Measurements from ENCODE around the gene RGMA.

Gene RGMA

DNA sequence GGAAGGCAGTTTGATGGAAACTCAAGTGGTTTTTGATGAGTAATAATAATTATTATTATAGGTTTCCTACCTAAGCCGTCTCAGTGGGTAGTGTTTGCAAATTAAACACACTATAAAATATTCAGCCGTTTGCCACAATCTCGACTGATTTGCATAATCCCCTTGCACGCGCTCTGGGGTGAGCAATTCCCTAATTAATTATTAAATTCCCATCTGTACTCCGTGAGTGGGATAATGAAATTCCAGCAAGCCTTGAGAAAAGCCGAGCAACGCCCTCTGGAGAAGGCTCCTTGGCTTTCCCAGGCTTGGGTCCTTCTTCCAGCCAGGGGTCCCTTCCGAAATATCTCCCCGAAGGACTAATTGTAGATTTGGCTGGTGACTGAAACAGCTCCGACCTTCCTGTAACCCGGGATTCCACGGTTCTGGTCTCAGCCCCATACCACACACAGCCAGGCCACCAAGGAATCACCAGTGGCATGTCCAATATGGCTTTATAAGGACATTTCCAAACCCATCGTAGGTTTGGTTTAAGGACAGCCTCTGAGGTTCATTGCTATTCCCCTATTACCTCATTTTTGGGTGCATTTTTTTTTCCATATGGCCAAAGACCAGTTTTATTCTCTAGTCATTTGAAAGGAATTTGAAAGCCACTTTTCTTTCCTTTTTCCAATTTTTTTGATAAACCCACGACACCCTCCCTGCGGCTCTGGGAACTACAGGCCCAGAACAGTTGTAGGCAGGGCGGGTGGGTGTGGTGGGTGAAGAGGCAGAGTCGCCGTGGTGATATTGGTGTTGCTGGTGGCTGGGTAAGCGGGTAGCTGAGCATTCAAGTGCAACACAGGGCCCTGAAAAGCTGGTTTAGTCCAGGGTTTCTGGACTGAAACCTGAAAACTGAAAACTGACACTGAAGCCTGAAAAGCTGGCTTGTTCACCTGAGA, 33.2 kb upstream of the RGMA start:
- no peaks in the 10 kb centered on the region for H3K27me3 ChIP-seq (ENCODE audit: insufficient read depth, low read length)

DNA sequence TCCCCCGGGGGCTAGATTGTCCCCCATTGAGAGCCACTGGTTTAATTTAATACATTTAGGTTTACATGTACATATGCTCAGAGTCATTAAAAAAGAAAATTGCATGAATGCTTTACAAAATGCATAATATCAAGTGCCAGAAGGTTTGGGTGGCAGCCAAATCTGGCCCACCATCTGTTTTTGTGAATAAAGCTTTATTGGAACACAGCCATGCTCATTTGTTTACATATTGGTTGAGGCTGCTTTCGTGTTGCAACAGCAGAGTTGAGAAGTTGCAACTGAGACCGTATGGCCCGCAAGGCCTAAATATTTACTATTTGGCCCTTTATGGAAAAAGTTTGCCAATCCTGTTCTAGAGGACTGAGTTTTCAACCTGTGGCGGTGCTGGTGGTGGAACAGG, 32.1 kb upstream of the RGMA start:
- H3K4me3 ChIP-seq (ENCODE audit: low read depth, low read length), result no peak overlapping the region
- no peaks in the 10 kb centered on the region for H3K4me1 ChIP-seq (ENCODE audit: control insufficient read depth, insufficient read depth, low read length, unreplicated experiment)
- H3K27ac ChIP-seq (ENCODE audit: low read depth, low read length), result no peak overlapping the region
- H3K36me3 ChIP-seq (ENCODE audit: insufficient read depth, low read length), result no peaks in the 10 kb centered on the region
- no peak overlapping the region for H2AFZ ChIP-seq (ENCODE audit: low read length, unreplicated experiment)
- H3K79me2 ChIP-seq (ENCODE audit: control insufficient read depth, insufficient read depth, low read length, unreplicated experiment), result no peaks in the 10 kb centered on the region
- no peaks in the 10 kb centered on the region for H3K27me3 ChIP-seq (ENCODE audit: insufficient read depth, low read length)

More for the DNA sequence above, 33.2 kb upstream of the RGMA start:
- Histone ChIP-seq H3K27ac (ENCODE audit: low read depth, low read length) (no peak overlapping the region), H3K79me2 (ENCODE audit: control insufficient read depth, insufficient read depth, low read length, unreplicated experiment) (no peaks in the 10 kb centered on the region), H3K36me3 (ENCODE audit: insufficient read depth, low read length) (no peaks in the 10 kb centered on the region), H3K4me3 (ENCODE audit: low read depth, low read length) (no peak overlapping the region), H2AFZ (ENCODE audit: low read length, unreplicated experiment) (no peak overlapping the region), H3K4me1 (ENCODE audit: control insufficient read depth, insufficient read depth, low read length, unreplicated experiment) (no peaks in the 10 kb centered on the region)

DNA sequence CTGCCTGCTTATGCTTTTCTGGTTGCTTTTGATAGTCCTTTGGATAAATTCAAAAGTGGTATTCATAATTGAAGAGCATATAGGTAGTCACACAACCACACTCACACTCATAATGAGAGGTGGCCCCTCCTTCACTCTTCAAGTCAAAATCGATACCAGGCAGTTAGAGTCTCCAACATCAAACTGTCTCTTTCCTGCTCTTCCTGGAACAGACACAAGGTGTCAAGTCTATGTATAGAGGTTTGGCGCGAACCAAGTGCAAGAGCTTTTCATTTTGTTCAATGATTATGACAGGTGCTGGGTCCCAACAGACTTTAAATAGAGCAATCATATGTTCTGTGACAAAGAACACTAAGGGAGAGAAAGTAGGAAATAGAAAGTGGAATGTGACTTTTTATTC, 29.9 kb upstream of the RGMA start:
- Histone ChIP-seq H2AFZ (ENCODE audit: low read length, unreplicated experiment) (no peak overlapping the region), H3K4me1 (ENCODE audit: control insufficient read depth, insufficient read depth, low read length, unreplicated experiment) (no peaks in the 10 kb centered on the region), H3K27ac (ENCODE audit: low read depth, low read length) (no peak overlapping the region), H3K36me3 (ENCODE audit: insufficient read depth, low read length) (no peaks in the 10 kb centered on the region), H3K79me2 (ENCODE audit: control insufficient read depth, insufficient read depth, low read length, unreplicated experiment) (no peaks in the 10 kb centered on the region), H3K27me3 (ENCODE audit: insufficient read depth, low read length) (no peaks in the 10 kb centered on the region), H3K4me3 (ENCODE audit: low read depth, low read length) (no peak overlapping the region)

DNA sequence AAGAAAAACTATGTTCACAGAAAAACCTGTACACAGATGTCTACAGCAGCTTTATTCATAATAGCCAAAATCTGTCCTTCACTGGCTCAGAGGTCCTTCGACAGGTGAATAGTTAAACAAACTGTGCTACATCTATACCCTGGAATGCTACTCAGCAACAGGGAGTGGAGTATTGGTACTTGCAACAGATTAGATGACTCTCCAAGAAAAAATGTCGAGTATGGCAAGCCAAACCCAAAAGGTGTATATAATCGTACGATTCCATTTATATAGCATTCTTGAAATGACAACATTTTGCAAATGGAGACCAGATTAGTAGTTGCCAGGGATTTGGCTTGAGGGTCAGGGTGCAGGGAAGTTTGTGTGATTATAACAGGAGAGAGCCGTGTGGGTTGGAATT, 22.4 kb upstream of the RGMA start:
- H3K27ac ChIP-seq (ENCODE audit: low read depth, low read length), result no peak overlapping the region
- no peak overlapping the region for H3K4me3 ChIP-seq (ENCODE audit: low read depth, low read length)
- no peaks in the 10 kb centered on the region for H3K79me2 ChIP-seq (ENCODE audit: control insufficient read depth, insufficient read depth, low read length, unreplicated experiment)
- H2AFZ ChIP-seq (ENCODE audit: low read length, unreplicated experiment), result no peak overlapping the region
- H3K27me3 ChIP-seq (ENCODE audit: insufficient read depth, low read length), result no peaks in the 10 kb centered on the region
- no peaks in the 10 kb centered on the region for H3K36me3 ChIP-seq (ENCODE audit: insufficient read depth, low read length)
- H3K4me1 ChIP-seq (ENCODE audit: control insufficient read depth, insufficient read depth, low read length, unreplicated experiment), result no peaks in the 10 kb centered on the region

DNA sequence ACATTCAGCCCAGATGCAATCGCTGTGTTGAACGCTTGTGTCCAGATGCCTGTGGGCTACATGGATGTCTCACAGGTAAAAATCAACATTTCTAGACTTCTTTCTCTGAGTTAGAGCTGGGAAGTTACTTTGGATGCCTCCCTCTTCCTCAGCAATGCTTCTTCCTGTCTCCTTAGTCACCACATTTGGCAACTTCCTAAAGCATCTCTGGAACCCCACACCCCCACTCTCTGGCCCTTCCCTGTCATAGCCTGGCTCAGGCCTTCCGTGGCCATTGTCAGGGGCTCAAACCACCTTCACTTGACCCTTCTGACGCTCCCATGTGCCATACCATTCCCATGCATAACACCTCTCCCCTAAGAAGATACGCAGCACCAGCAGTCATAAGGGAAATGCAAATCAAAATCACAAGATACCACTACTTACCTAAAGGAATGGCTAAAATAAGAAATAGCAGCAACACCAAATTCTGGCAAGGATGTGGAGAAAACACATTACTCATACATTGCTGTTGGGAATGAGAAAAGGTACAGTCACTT, 21.6 kb upstream of the RGMA start:
- no peaks in the 10 kb centered on the region for H3K4me1 ChIP-seq (ENCODE audit: control insufficient read depth, insufficient read depth, low read length, unreplicated experiment)
- no peak overlapping the region for H2AFZ ChIP-seq (ENCODE audit: low read length, unreplicated experiment)
- H3K79me2 ChIP-seq (ENCODE audit: control insufficient read depth, insufficient read depth, low read length, unreplicated experiment), result no peaks in the 10 kb centered on the region
- no peak overlapping the region for H3K27ac ChIP-seq (ENCODE audit: low read depth, low read length)
- H3K4me3 ChIP-seq (ENCODE audit: low read depth, low read length), result no peak overlapping the region
- H3K27me3 ChIP-seq (ENCODE audit: insufficient read depth, low read length), result no peaks in the 10 kb centered on the region
- no peaks in the 10 kb centered on the region for H3K36me3 ChIP-seq (ENCODE audit: insufficient read depth, low read length)

DNA sequence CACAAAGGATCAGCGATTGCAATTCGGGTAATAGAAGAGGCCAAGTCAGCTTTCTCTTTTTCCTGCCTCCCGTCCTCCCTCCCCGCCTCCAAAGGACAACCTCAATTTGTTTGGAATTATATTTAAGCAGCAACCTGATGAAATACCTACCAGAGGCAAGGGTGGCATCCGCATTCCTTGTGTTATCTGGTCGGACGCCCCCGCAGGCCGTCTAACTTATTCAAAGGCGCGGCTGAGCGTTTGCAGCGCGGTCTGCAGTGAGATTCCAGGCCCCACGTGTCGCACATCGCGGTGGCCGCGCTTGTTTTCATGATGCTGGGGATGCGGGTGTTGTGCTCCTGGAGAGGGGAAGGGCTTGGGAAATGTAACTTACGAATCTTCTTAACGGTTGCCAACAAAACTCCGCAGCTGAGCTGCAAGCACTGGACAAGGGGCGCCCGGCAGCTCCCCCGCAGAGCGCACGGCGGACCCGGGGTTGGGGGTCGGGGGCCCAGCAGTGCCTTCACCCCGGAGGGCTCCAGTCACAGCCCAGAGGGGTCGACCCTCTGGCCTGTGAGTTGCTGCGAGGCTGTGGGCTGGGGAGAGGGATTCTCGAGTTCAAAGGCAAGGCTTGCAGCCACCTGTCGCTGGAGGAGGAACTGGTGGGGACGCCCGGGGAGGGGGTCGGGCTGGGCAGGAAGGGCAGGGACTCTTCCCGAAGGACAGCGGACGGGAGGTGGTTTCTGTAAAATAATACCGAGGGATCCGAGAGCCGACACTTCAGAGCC, 20.5 kb upstream of the RGMA start:
- H3K27ac ChIP-seq (ENCODE audit: low read depth, low read length), result no peak overlapping the region
- H3K4me1 ChIP-seq (ENCODE audit: control insufficient read depth, insufficient read depth, low read length, unreplicated experiment), result no peaks in the 10 kb centered on the region
- no peak overlapping the region for H3K4me3 ChIP-seq (ENCODE audit: low read depth, low read length)
- no peaks in the 10 kb centered on the region for H3K36me3 ChIP-seq (ENCODE audit: insufficient read depth, low read length)
- H3K79me2 ChIP-seq (ENCODE audit: control insufficient read depth, insufficient read depth, low read length, unreplicated experiment), result no peaks in the 10 kb centered on the region
- H2AFZ ChIP-seq (ENCODE audit: low read length, unreplicated experiment), result no peak overlapping the region
- H3K27me3 ChIP-seq (ENCODE audit: insufficient read depth, low read length), result no peaks in the 10 kb centered on the region

DNA sequence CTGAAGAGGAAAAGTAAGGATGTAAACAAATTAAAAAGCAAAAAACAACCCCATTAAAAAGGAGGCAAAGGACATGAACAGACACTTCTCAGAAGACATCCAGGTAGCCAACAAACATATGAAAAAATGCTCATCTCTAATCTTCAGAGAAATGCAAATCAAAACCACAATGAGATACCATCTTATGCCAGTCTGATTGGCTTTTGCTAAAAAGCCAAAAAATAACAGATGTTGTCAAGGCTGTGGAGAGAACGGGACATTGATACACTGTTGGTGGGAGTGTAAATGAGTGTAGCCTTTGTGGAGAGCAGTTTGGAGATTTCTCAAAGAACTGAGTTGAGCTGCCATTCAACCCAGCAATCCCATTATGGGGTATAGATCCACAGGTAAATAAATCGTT, 18.6 kb upstream of the RGMA start:
- no peaks in the 10 kb centered on the region for H3K27me3 ChIP-seq (ENCODE audit: insufficient read depth, low read length)
- H3K36me3 ChIP-seq (ENCODE audit: insufficient read depth, low read length), result no peaks in the 10 kb centered on the region
- H3K27ac ChIP-seq (ENCODE audit: low read depth, low read length), result no peak overlapping the region
- no peaks in the 10 kb centered on the region for H3K79me2 ChIP-seq (ENCODE audit: control insufficient read depth, insufficient read depth, low read length, unreplicated experiment)
- no peak overlapping the region for H3K4me3 ChIP-seq (ENCODE audit: low read depth, low read length)
- H3K4me1 ChIP-seq (ENCODE audit: control insufficient read depth, insufficient read depth, low read length, unreplicated experiment), result no peaks in the 10 kb centered on the region
- no peak overlapping the region for H2AFZ ChIP-seq (ENCODE audit: low read length, unreplicated experiment)

DNA sequence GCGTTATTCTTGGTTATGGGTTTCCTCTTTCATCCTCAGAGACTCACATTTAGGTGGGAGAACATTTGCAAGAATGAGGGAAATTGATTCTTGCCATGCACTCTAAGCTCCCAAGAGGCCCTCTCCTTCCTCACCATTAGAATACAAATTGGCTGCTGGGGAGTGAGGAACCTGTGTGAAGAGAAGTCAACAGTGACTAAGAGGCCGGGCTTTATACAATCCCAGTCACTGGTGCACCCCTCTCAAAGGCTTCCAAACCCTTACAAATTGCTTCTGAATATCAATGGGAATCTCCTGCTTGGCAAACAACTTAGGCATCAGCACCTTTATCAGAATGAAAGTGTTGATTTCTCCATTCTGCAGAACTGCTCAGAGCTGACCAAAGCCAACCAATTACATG, 16.5 kb upstream of the RGMA start:
- H3K4me1 ChIP-seq (ENCODE audit: control insufficient read depth, insufficient read depth, low read length, unreplicated experiment), result no peaks in the 10 kb centered on the region
- no peaks in the 10 kb centered on the region for H3K79me2 ChIP-seq (ENCODE audit: control insufficient read depth, insufficient read depth, low read length, unreplicated experiment)
- H2AFZ ChIP-seq (ENCODE audit: low read length, unreplicated experiment), result no peak overlapping the region
- H3K27me3 ChIP-seq (ENCODE audit: insufficient read depth, low read length), result no peaks in the 10 kb centered on the region
- H3K27ac ChIP-seq (ENCODE audit: low read depth, low read length), result no peak overlapping the region
- H3K36me3 ChIP-seq (ENCODE audit: insufficient read depth, low read length), result no peaks in the 10 kb centered on the region
- H3K4me3 ChIP-seq (ENCODE audit: low read depth, low read length), result no peak overlapping the region

DNA sequence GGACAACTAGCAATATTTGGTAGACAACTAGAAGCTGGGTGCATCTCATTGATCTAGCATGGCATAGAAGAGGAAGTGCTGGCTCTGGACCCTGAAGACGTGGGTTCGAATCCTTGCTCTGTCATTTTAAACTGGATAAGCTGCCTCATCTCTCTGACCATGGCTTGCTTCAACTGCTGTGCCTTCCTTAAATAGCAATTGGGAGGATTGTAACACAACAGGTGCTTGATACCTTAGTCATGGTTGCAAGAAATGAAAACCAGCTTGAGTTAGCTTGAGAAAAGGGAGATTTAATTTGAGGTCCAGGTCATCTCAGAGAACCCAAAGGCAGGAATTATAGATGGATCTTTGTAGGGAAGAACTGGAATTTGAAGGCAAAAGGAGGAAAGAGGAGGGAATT, 14.8 kb upstream of the RGMA start:
- Histone ChIP-seq H3K4me3 (ENCODE audit: low read depth, low read length) (no peak overlapping the region), H3K27ac (ENCODE audit: low read depth, low read length) (no peak overlapping the region), H3K79me2 (ENCODE audit: control insufficient read depth, insufficient read depth, low read length, unreplicated experiment) (no peaks in the 10 kb centered on the region), H3K27me3 (ENCODE audit: insufficient read depth, low read length) (no peaks in the 10 kb centered on the region), H2AFZ (ENCODE audit: low read length, unreplicated experiment) (no peak overlapping the region), H3K36me3 (ENCODE audit: insufficient read depth, low read length) (no peaks in the 10 kb centered on the region), H3K4me1 (ENCODE audit: control insufficient read depth, insufficient read depth, low read length, unreplicated experiment) (no peaks in the 10 kb centered on the region)

DNA sequence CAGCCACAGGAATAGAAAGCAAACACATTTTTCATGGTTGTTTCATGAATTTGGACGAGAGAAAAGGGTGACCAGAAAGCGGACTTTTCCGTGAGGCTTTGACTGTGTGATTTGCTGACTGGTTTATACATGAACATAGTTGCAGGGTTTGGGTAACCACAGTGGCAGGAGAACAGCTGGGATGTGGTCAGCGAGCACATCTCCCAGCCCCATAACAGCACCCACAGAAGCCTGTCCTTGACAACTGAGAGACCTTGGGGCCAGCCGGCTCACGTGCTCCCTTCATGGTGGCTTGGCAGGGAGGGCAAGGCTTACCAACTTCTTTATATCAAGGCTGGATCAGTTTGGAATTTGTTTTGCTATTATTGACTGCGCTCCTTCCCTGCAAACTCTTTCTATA, 13.2 kb upstream of the RGMA start:
- Histone ChIP-seq H3K27ac (ENCODE audit: low read depth, low read length) (no peak overlapping the region), H3K4me1 (ENCODE audit: control insufficient read depth, insufficient read depth, low read length, unreplicated experiment) (no peaks in the 10 kb centered on the region), H2AFZ (ENCODE audit: low read length, unreplicated experiment) (no peak overlapping the region), H3K79me2 (ENCODE audit: control insufficient read depth, insufficient read depth, low read length, unreplicated experiment) (no peaks in the 10 kb centered on the region), H3K4me3 (ENCODE audit: low read depth, low read length) (no peak overlapping the region), H3K27me3 (ENCODE audit: insufficient read depth, low read length) (no peaks in the 10 kb centered on the region), H3K36me3 (ENCODE audit: insufficient read depth, low read length) (no peaks in the 10 kb centered on the region)
